NCI-H524 treated with DMSO at 0.1 percent for 48 hours (cell line): ENCODE data around the gene ANKK1.

Experiments used
- DNase-seq: peaks from one replicate; lab custom pipeline; 2025; lab: John Stamatoyannopoulos, UW

ANKK1 gene

GRCh38 chr11:113387605-113388211 is at the start of gene ANKK1:
Gene ANKK1 (plus strand): TSS chr11:113387779. CDS start chr11:113387885, 106 bp downstream.
- DNase-seq, result no peak

GRCh38 chr11:113338730-113339129 is 48.8 kb upstream of the ANKK1 start:
- DNase-seq, result no peak

GRCh38 chr11:113339929-113340589 is 47.5 kb upstream of the ANKK1 start:
- DNase-seq, result no peak

GRCh38 chr11:113341388-113342165 is 46.0 kb upstream of the ANKK1 start:
- DNase-seq, result no peak

GRCh38 chr11:113345978-113346377 is 41.6 kb upstream of the ANKK1 start:
- no peak for DNase-seq

GRCh38 chr11:113349528-113349927 is 38.1 kb upstream of the ANKK1 start:
- peak; percentile 43 for DNase-seq

- no peak for DNase-seq
These were observed 37.1 kb upstream of the ANKK1 start for GRCh38 chr11:113350336-113351067.

GRCh38 chr11:113351068-113351450 is 36.5 kb upstream of the ANKK1 start:
- no peak for DNase-seq

GRCh38 chr11:113351480-113351879 is 36.1 kb upstream of the ANKK1 start:
- DNase-seq, result peak; percentile 55

GRCh38 chr11:113356203-113356602 is 31.4 kb upstream of the ANKK1 start:
- DNase-seq, result no peak

GRCh38 chr11:113363406-113363805 is 24.2 kb upstream of the ANKK1 start:
- DNase-seq, result no peak

GRCh38 chr11:113363996-113364641 is 23.5 kb upstream of the ANKK1 start:
- no peak for DNase-seq

GRCh38 chr11:113365895-113366294 is 21.7 kb upstream of the ANKK1 start:
- no peak for DNase-seq

GRCh38 chr11:113369411-113369810 is 18.2 kb upstream of the ANKK1 start:
- no peak for DNase-seq

- DNase-seq, result no peak
These were observed 16.9 kb upstream of the ANKK1 start for GRCh38 chr11:113370634-113371033.

- no peak for DNase-seq
These were observed 15.3 kb upstream of the ANKK1 start for GRCh38 chr11:113372309-113372708.

- no peak for DNase-seq
These were observed 14.3 kb upstream of the ANKK1 start for GRCh38 chr11:113373306-113373705.

GRCh38 chr11:113373981-113374560 is 13.5 kb upstream of the ANKK1 start:
- peak; percentile 71 for DNase-seq

GRCh38 chr11:113375402-113375801 is 12.2 kb upstream of the ANKK1 start:
- DNase-seq, result no peak

GRCh38 chr11:113376156-113376555 is 11.4 kb upstream of the ANKK1 start:
- DNase-seq, result peak; percentile 39

- no peak for DNase-seq
These were observed 9.7 kb upstream of the ANKK1 start for GRCh38 chr11:113377681-113378412.
